ENCODE measurements around the gene TLCD3B. TPM values are rescaled to one million over a fixed set of nuclear protein-coding genes. Genes with fewer than 3 reads are reported as not detected.

TLCD3B gene
- total and polyA plus RNA-seq, 3 donors from 2014 or later, result 51.8 to 194 (median 82.7) TPM

- H3K36me3 ChIP-seq (ENCODE audit: low read depth, missing control alignments), result no peaks in the 10 kb centered on the region
- no peak for DNase-seq
- H3K27me3 ChIP-seq, result no peaks in the 10 kb centered on the region
- intact Hi-C loops (cut with DNase I; ENCODE audit: low total_unique reads), result no loop called here
- H3K4me1 ChIP-seq, result no peaks in the 10 kb centered on the region
- H3K9me3 ChIP-seq, result no peaks in the 10 kb centered on the region
- no peak overlapping the region for H3K27ac ChIP-seq
- no peak overlapping the region for H3K4me3 ChIP-seq
- no peak for TF ChIP-seq CTCF (IDR thresholded peaks at IDR 0.05)
- no peak for TF ChIP-seq POLR2A (IDR thresholded peaks at IDR 0.05)
- WGBS, 2 donors, result 78% methylated on average over 8 to 12 of the region's 12 CpGs
Observed at GRCh38 chr16:29983420-29984136, 47.5 kb downstream of the TLCD3B start.

GRCh38 chr16:29982560-29983419 is 48.3 kb downstream of the TLCD3B start:
- no peaks in the 10 kb centered on the region for H3K9me3 ChIP-seq
- WGBS, 2 donors, result 78 to 89% methylated on average over 16 to 24 of the region's 24 CpGs
- TF ChIP-seq CTCF (IDR thresholded peaks at IDR 0.05), result no peak
- no peak overlapping the region for H3K4me3 ChIP-seq
- intact Hi-C loops (cut with DNase I; ENCODE audit: low total_unique reads), result no loop called here
- DNase-seq, result no peak
- no peaks in the 10 kb centered on the region for H3K4me1 ChIP-seq
- no peak overlapping the region for H3K27ac ChIP-seq
- H3K27me3 ChIP-seq, result no peaks in the 10 kb centered on the region
- no peaks in the 10 kb centered on the region for H3K36me3 ChIP-seq (ENCODE audit: low read depth, missing control alignments)

GRCh38 chr16:29978564-29979270 is 52.4 kb downstream of the TLCD3B start:
- H3K4me1 ChIP-seq, result peaks cover 24% of the 10 kb centered on the region
- DNase-seq, result no peak
- no peaks in the 10 kb centered on the region for H3K9me3 ChIP-seq
- intact Hi-C loops (cut with DNase I; ENCODE audit: low total_unique reads), result no loop called here
- WGBS, 2 donors, result 86 to 90% methylated on average over 9 of the region's 9 CpGs
- no peak overlapping the region for H3K4me3 ChIP-seq
- H3K27me3 ChIP-seq, result no peaks in the 10 kb centered on the region
- TF ChIP-seq POLR2A (IDR thresholded peaks at IDR 0.05), result no peak
- TF ChIP-seq CTCF (IDR thresholded peaks at IDR 0.05), result no peak
- no peak overlapping the region for H3K27ac ChIP-seq
- no peaks in the 10 kb centered on the region for H3K36me3 ChIP-seq (ENCODE audit: low read depth, missing control alignments)

- Histone ChIP-seq H3K27ac (no peak overlapping the region), H3K9me3 (no peaks in the 10 kb centered on the region), H3K36me3 (ENCODE audit: low read depth, missing control alignments) (no peaks in the 10 kb centered on the region), H3K27me3 (no peaks in the 10 kb centered on the region), H3K4me3 (no peak overlapping the region), H3K4me1 (peaks cover 24% of the 10 kb centered on the region)
- intact Hi-C loops (cut with DNase I; ENCODE audit: low total_unique reads), result no loop called here
- TF ChIP-seq CTCF (IDR thresholded peaks at IDR 0.05) (no peak), POLR2A (IDR thresholded peaks at IDR 0.05) (no peak)
- no peak for DNase-seq
- 93 to 98% methylated on average over 5 to 9 of the region's 9 CpGs for WGBS, 2 donors
Observed at GRCh38 chr16:29978081-29978480, 53.0 kb downstream of the TLCD3B start.
